Endothelial cell of umbilical vein (primary cell): ENCODE measurements around the gene C5orf58.

Experiments used
- EZH2 ChIP-seq: IDR thresholded peaks from 2 replicates; pipeline ENCODE4 v1.6.1; 2012; ENCODE audit warnings: borderline replicate concordance, low read depth, mild to moderate bottlenecking, moderate library complexity, low read length, inconsistent platforms; ENCODE audit not compliant: severe bottlenecking
- FOS ChIP-seq: IDR thresholded peaks from 2 replicates; pipeline ENCODE4 v1.6.1; 2011; ENCODE audit warnings: mild to moderate bottlenecking, low read length, moderate library complexity, borderline replicate concordance; ENCODE audit not compliant: insufficient read depth
- GATA2 ChIP-seq: IDR thresholded peaks from 2 replicates; pipeline ENCODE4 v1.7.0; 2011; ENCODE audit warnings: low read depth, mild to moderate bottlenecking, moderate library complexity, mixed read lengths, low read length; ENCODE audit not compliant: insufficient read length, insufficient read depth
- JUN ChIP-seq: IDR thresholded peaks from 2 replicates; pipeline ENCODE4 v1.6.1; 2011; ENCODE audit warnings: borderline replicate concordance, low read depth; ENCODE audit not compliant: insufficient read length, insufficient read depth
- MYC ChIP-seq: IDR thresholded peaks from one replicate; pipeline ENCODE4 v1.6.1; 2011; ENCODE audit warnings: mild to moderate bottlenecking, low read depth, low read length
- POLR2A ChIP-seq: IDR thresholded peaks from 2 replicates; pipeline ENCODE4 v1.6.1; 2012; ENCODE audit warnings: low read depth, mild to moderate bottlenecking, control low read depth, low read length
- POLR2AphosphoS5 ChIP-seq: IDR thresholded peaks from 2 replicates; pipeline ENCODE4 v1.6.1; 2012; ENCODE audit warnings: low read depth, mild to moderate bottlenecking, control low read depth, low read length, moderate library complexity; ENCODE audit not compliant: insufficient read depth
- TF ChIP-seq, protein P1 (sequence below), 2 donors: IDR thresholded peaks; 1 replicate in 1 of 2; 2 replicates in 1 of 2; pipeline ENCODE4 v1.5.1; 2011; ENCODE audit warnings: low read length in 2 of 2, mild to moderate bottlenecking in 2 of 2, moderate library complexity in 2 of 2, control low read depth in 1 of 2, inconsistent platforms in 1 of 2, low read depth in 1 of 2; ENCODE audit not compliant: insufficient read depth in 1 of 2; ENCODE audit errors: extremely low read depth in 1 of 2
- TF ChIP-seq, protein P2 (sequence below): IDR thresholded peaks from 2 replicates; pipeline ENCODE4 v1.6.1; 2011; ENCODE audit not compliant: insufficient read depth, insufficient read length

DNA sequence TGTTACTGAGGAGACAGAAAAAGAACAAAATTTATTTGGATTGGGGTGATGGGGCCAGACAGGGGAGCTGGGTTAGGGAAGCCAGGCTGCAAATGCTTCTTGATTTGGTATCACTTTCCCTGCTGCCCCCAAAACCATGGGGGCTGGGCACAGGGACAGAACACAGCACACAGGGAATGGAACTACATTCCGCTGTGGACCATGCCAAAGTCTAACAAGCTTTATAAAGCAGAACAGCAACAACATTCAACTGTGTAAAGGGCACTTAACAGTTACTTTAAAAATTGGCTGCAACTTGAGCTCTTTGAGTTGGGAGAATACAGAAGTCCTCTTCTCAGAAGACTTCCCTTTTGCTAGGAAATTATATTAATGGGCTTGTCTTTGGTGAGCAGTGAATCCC, 23.8 kb downstream of the C5orf58 start:
- TF ChIP-seq POLR2AphosphoS5 = no peak
- TF ChIP-seq, protein P1, sequence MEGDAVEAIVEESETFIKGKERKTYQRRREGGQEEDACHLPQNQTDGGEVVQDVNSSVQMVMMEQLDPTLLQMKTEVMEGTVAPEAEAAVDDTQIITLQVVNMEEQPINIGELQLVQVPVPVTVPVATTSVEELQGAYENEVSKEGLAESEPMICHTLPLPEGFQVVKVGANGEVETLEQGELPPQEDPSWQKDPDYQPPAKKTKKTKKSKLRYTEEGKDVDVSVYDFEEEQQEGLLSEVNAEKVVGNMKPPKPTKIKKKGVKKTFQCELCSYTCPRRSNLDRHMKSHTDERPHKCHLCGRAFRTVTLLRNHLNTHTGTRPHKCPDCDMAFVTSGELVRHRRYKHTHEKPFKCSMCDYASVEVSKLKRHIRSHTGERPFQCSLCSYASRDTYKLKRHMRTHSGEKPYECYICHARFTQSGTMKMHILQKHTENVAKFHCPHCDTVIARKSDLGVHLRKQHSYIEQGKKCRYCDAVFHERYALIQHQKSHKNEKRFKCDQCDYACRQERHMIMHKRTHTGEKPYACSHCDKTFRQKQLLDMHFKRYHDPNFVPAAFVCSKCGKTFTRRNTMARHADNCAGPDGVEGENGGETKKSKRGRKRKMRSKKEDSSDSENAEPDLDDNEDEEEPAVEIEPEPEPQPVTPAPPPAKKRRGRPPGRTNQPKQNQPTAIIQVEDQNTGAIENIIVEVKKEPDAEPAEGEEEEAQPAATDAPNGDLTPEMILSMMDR (IDR thresholded peaks at IDR 0.05; ENCODE audit: extremely low read depth in 1 of 2, insufficient read depth in 1 of 2, low read depth in 1 of 2, low read length in 2 of 2) = no peak
- no peak for TF ChIP-seq MYC
- TF ChIP-seq JUN = no peak
- TF ChIP-seq FOS = no peak
- TF ChIP-seq POLR2A = no peak
- TF ChIP-seq, protein P2, sequence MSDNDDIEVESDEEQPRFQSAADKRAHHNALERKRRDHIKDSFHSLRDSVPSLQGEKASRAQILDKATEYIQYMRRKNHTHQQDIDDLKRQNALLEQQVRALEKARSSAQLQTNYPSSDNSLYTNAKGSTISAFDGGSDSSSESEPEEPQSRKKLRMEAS = no peak
- TF ChIP-seq GATA2 = no peak
- no peak for TF ChIP-seq EZH2
